ENCODE measurements around the gene LRRC40. TPM values are rescaled to one million over a fixed set of nuclear protein-coding genes. Genes with fewer than 3 reads are reported as not detected.
A peak's percentile ranks its signal among the peaks of the same experiment; 100 is the strongest.

LRRC40 gene
- total RNA-seq, 4 donors from 2014 or later: 0.37 to 14.1 (median 12.2) TPM

DNA sequence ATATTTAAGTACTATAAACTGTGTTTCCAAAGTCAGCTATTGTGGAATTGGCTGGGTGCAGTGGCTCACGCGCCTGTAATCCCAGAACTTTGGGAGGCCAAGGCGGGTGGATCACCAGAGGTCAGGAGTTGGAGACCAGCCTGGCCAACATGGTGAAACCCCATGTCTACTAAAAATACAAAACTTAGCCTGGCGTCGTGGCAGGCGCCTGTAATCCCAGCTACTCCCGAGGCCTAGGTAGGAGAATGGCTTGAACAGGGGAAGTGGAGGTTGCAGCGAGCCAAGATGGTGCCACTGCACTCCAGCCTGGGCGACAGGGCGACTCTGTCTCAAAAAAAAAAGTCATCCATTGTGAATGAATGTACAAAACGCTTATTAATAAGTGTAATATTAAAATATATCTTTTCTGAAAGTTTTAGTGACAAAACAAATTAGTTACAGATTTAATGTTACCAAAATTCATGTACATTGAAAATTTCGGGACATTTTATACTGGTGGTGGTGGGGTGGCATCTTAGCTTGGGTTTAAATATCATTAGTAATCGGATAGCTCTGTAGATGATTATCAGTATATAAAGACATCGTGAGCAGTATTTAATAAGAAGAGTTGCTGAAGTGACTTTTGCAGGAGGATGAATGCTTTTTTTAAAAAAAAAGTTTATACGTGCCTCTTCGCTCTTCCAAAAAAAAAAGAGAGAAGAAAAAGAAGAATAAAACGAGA lies 15.3 kb upstream of the LRRC40 start:
- Histone ChIP-seq H3K36me3 (peaks cover 0 to 5% (median 0%) of the 10 kb centered on the region in 4 donors), H3K27me3 (no peaks in the 10 kb centered on the region), H3K4me1 (peaks cover 14 to 39% (median 26%) of the 10 kb centered on the region in 4 donors), H3K4me3 (peak overlapping the region; percentile 12 to 75 (median 63)), H3K9me3 (no peaks in the 10 kb centered on the region), H3K27ac (peak overlapping the region; percentile 94 to 99 (median 98))
- intact Hi-C loops (cut with DNase I; ENCODE audit: low total_unique reads) (loop anchor here (10.0 kb wide), 1 partner anchor 844 kb away; no protein-coding TSS in a partner anchor), in situ Hi-C loops (cut with MboI; ENCODE audit: low pct_ligation_motif_present in 1 of 4, low pct_unique_long_range_greater_than_20kb in 1 of 4, low sequenced_read_pairs in 3 of 4) (no loop called here)
- DNase-seq: no peak
- 42 to 53% methylated on average over 13 to 17 of the region's 17 CpGs for WGBS, 2 donors (ENCODE audit: low coverage in 1 of 2)
- no peak for TF ChIP-seq POLR2A (IDR thresholded peaks at IDR 0.05)
- no peak for TF ChIP-seq POLR2AphosphoS5 (IDR thresholded peaks at IDR 0.05)
- no peak for TF ChIP-seq EP300 (IDR thresholded peaks at IDR 0.05; ENCODE audit: low read depth)
- TF ChIP-seq, protein P1, sequence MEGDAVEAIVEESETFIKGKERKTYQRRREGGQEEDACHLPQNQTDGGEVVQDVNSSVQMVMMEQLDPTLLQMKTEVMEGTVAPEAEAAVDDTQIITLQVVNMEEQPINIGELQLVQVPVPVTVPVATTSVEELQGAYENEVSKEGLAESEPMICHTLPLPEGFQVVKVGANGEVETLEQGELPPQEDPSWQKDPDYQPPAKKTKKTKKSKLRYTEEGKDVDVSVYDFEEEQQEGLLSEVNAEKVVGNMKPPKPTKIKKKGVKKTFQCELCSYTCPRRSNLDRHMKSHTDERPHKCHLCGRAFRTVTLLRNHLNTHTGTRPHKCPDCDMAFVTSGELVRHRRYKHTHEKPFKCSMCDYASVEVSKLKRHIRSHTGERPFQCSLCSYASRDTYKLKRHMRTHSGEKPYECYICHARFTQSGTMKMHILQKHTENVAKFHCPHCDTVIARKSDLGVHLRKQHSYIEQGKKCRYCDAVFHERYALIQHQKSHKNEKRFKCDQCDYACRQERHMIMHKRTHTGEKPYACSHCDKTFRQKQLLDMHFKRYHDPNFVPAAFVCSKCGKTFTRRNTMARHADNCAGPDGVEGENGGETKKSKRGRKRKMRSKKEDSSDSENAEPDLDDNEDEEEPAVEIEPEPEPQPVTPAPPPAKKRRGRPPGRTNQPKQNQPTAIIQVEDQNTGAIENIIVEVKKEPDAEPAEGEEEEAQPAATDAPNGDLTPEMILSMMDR (IDR thresholded peaks at IDR 0.05): no peak

DNA sequence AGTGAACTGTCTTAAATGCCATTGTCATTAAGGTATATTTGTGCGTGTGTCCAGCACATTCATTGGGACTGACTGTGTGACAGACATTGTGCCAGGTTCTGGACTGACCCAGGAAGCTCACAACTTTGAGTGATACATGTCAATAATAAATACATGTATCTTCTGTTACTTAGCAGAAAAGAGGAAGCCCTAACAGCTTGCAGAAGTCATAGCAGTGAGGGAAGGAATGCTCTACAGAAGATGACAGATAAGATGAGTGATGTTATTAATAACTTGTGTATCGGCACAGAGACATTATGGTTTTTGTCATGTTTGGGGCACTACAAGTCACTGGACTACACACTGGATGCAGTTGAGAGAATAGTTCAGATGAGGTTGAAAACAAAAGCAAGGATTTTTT lies 14.6 kb upstream of the LRRC40 start:
- in situ Hi-C loops (cut with MboI; ENCODE audit: low pct_ligation_motif_present in 1 of 4, low pct_unique_long_range_greater_than_20kb in 1 of 4, low sequenced_read_pairs in 3 of 4): no loop called here
- Histone ChIP-seq H3K4me3 (no peak overlapping the region), H3K4me1 (peaks cover 14 to 39% (median 26%) of the 10 kb centered on the region in 4 donors), H3K27ac (peak overlapping the region in 2 of 4 donors; percentile 94 to 98), H3K9me3 (no peaks in the 10 kb centered on the region), H3K27me3 (no peaks in the 10 kb centered on the region), H3K36me3 (peaks cover 0 to 10% (median 0%) of the 10 kb centered on the region in 4 donors)
- DNase-seq: no peak
- intact Hi-C loops (cut with DNase I; ENCODE audit: low total_unique reads): loop anchor here (10.0 kb wide), 1 partner anchor 845 kb away; no protein-coding TSS in a partner anchor
- WGBS, 2 donors (ENCODE audit: low coverage in 1 of 2): 89 to 96% methylated on average over 2 of the region's 2 CpGs
- no peak for TF ChIP-seq POLR2AphosphoS5 (IDR thresholded peaks at IDR 0.05)
- TF ChIP-seq EP300 (IDR thresholded peaks at IDR 0.05; ENCODE audit: low read depth): no peak
- no peak for TF ChIP-seq POLR2A (IDR thresholded peaks at IDR 0.05)
- TF ChIP-seq, protein P1 (IDR thresholded peaks at IDR 0.05): no peak

DNA sequence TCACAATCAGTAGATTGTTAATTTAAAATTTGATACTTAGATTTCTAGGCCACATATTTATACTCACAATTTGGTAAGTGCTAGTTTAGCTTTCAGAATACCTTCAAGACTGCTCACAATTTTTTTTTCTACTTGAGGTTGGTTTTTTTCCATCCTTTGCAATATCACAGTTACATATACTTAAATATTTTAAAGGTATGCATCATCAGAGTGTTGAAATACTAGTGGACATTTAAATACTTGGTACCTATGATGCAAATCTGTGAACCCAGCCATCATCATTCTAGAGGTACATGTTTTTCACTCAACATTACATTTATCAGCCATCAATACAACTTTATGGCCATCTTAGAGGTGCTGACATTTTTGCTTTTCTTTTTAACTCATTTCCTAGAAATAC lies 6.2 kb upstream of the LRRC40 start:
- no peak for TF ChIP-seq POLR2A (IDR thresholded peaks at IDR 0.05)
- TF ChIP-seq POLR2AphosphoS5 (IDR thresholded peaks at IDR 0.05): no peak
- TF ChIP-seq EP300 (IDR thresholded peaks at IDR 0.05; ENCODE audit: low read depth): no peak
- TF ChIP-seq, protein P1 (IDR thresholded peaks at IDR 0.05): no peak
- intact Hi-C loops (cut with DNase I; ENCODE audit: low total_unique reads) (no loop called here), in situ Hi-C loops (cut with MboI; ENCODE audit: low pct_ligation_motif_present in 1 of 4, low pct_unique_long_range_greater_than_20kb in 1 of 4, low sequenced_read_pairs in 3 of 4) (no loop called here)
- no peaks in the 10 kb centered on the region for H3K27me3 ChIP-seq
- H3K27ac ChIP-seq: no peak overlapping the region
- peaks cover 0 to 47% (median 16%) of the 10 kb centered on the region in 4 donors for H3K4me1 ChIP-seq
- H3K4me3 ChIP-seq: no peak overlapping the region
- peaks cover 0 to 16% (median 1%) of the 10 kb centered on the region in 4 donors for H3K36me3 ChIP-seq
- no peaks in the 10 kb centered on the region for H3K9me3 ChIP-seq
- no peak for DNase-seq

DNA sequence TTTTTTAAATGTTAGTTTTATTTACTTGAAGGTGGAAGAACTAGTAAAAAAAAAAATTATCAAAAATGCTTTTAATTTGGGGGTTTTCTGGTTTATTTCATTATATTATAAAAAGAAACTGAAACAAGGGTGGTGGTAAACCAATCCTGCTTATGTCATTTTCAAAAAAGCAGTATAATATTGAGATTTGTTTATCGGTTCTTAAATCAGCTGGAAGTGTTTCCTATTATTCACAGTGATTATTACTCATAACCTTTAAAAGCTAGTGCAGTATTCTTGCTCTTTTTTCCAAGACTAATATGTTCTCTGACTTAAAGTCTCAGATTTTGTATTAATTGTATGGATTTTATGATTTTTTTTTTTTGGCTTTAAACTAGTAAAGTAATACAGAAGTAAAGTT lies 5.4 kb upstream of the LRRC40 start:
- in situ Hi-C loops (cut with MboI; ENCODE audit: low pct_ligation_motif_present in 1 of 4, low pct_unique_long_range_greater_than_20kb in 1 of 4, low sequenced_read_pairs in 3 of 4): no loop called here
- H3K27ac ChIP-seq: no peak overlapping the region
- H3K9me3 ChIP-seq: no peaks in the 10 kb centered on the region
- TF ChIP-seq, protein P1 (IDR thresholded peaks at IDR 0.05): no peak
- TF ChIP-seq POLR2A (IDR thresholded peaks at IDR 0.05): no peak
- TF ChIP-seq EP300 (IDR thresholded peaks at IDR 0.05; ENCODE audit: low read depth): no peak
- no peak for TF ChIP-seq POLR2AphosphoS5 (IDR thresholded peaks at IDR 0.05)
- DNase-seq: no peak
- no peaks in the 10 kb centered on the region for H3K27me3 ChIP-seq
- intact Hi-C loops (cut with DNase I; ENCODE audit: low total_unique reads): no loop called here
- 70 to 85% methylated on average over 1 of the region's 1 CpG for WGBS, 2 donors (ENCODE audit: low coverage in 1 of 2)
- peaks cover 0 to 51% (median 19%) of the 10 kb centered on the region in 4 donors for H3K4me1 ChIP-seq
- no peak overlapping the region for H3K4me3 ChIP-seq
- H3K36me3 ChIP-seq: peaks cover 0 to 13% (median 1%) of the 10 kb centered on the region in 4 donors

All from transverse colon (tissue), 4 donors.